Hepatocyte (in vitro differentiated cells): ENCODE measurements around the gene QRICH1.

Experiments used
- CTCF ChIP-seq: fragments of 200-600 bp; sonication (generic); IDR thresholded peaks from 2 replicates; pipeline ENCODE4 v1.5.1; 2016; ENCODE audit warnings: antibody characterized with exemption, mild to moderate bottlenecking; ENCODE audit not compliant: poor library complexity
- EZH2 ChIP-seq: fragments of 200-600 bp; sonication (generic); IDR thresholded peaks from 2 replicates; pipeline ENCODE4 v1.6.1; 2016; ENCODE audit warnings: antibody characterized with exemption, mild to moderate bottlenecking, borderline replicate concordance
- EZH2phosphoT487 ChIP-seq: fragments of 200-600 bp; sonication (generic); IDR thresholded peaks from one replicate; pipeline ENCODE4 v1.6.1; 2018; ENCODE audit warnings: antibody characterized with exemption, mild to moderate bottlenecking, low read depth, moderate library complexity; ENCODE audit not compliant: unreplicated experiment, severe bottlenecking

GRCh38 chr3:49122451-49122850, 28.6 kb upstream of the QRICH1 start:
- TF ChIP-seq CTCF (no peak), EZH2phosphoT487 (no peak), EZH2 (no peak)
